ENCODE measurements around the gene CORO7.
A peak's percentile ranks its signal among the peaks of the same experiment; 100 is the strongest.
"Not testable (repeated sequence)": the region's sequence is repeated elsewhere in the genome, so short reads cannot be mapped to it uniquely, and the experiment has no call there.

Gene CORO7

DNA sequence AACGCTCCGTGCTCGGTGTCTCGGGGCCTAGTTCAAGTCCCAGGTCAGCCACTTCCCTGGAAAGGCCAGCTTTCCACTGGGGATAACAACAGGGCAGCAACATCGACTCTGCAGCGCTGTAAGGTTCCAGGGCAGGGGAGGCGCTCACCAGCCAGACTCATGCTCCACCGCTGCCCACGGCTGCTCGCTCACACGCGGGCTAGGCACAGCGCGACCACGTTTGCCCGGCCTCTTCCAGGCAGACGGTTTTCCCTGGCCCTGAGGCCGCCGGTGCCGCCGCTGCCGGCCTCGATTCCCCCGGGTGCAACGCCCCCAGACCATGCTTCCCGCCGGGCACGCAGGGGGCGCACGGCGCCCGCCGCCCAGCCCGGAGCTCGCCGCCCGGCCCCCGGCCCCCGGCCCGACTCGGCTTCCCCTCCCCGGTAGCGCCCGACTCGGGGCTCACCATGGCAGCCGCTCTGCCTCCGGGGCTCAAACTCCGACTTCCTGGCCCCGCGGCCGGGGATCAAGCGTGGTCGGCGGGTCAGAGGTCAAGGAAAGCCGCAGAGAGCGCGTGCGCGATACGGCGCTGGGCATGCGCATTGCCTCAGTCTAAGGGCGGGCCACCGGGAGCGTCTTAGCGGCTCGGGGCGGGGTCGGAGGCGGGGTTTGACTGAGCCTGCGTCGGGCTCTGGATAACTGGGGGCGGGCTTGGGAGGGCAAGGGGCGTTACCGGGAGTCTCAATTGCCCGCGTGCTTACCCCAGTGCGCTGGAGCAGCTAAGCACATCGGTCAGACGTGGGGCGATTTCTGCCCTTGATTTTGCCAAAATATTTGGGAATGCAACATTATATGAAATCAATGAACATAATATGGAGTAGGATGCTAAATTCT, 65.4 kb downstream of the CORO7 start, which contains the start of gene PAM16:
Gene PAM16, minus strand, starts transcription at position 535 of the 873 bp plus-strand sequence. Its CDS starts 87 bp downstream, at position 448.
- DNase-seq = peak; percentile 93

DNA sequence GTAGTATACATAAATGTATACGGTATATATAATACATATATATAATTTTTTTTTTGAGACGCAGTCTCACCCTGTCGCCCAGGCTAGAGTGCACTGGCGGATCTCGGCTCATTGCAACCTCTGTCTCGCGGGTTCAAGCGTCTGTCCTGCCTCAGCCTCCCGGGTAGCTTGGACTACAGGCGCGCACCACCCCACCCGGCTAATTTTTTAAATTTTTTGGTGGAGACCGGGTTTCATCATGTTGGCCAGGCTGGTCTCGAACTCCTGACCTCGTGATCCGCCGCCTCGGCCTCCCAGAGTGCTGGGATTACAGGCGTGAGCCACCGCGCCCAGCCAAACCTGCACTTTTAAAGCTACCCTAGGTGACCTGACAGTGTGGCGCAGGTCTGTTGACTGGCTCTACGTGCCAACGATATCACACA, 66.0 kb downstream of the CORO7 start:
- DNase-seq = no peak

DNA sequence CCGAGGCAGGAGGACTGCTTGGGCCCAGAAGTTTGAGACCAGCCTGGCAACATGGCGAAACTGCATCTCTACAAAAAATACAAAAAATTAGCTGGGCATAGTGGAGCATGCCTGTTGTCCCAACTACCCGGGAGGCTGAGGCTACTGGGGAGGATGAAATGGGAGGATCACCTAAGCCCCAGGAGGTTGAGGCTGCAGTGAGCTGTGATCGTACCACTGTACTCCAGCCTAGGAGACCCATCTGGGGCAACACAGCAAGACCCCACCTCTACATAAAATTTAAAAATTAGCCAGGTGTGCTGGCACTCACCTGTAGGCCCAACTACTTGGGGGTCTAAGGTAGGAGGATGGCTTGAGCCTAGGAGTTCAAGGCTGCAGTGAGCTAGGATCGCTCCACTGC, 67.1 kb downstream of the CORO7 start:
- DNase-seq = no peak

DNA sequence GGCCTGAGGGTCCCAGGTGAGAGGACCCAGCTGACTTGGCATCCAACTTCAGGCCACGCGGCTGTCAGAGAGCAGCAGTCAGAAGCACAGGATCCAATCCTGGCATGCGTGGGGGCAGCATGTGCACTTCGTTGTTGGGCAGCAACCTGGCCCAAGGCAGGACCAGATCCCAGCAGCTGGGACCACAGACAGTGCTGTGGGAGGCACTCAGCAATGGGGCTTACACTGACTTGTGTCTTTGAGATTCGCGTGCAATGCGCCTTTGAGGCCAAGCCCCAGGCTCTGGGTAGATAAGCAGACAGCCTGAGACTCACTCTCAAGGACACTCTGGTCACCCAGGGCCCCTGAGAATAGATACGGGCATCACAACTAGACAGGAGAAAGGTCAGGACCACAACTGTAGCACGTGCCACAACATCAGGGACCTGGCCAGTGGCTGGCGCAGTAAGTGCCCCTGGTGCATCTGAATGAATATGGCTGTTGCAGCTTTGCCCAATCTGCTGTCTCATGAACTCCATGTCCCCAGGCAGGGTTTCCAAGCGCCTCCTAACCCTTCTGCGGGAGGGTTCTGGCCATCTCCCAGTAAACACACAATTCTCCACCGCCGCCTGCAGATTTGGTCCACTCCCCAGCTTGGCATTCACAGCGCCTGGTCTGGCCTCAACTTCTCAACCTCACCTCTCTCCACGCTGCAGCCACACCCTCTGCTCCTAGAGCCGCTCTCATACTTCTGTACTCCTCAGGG, 68.5 kb downstream of the CORO7 start:
- DNase-seq = no peak

DNA sequence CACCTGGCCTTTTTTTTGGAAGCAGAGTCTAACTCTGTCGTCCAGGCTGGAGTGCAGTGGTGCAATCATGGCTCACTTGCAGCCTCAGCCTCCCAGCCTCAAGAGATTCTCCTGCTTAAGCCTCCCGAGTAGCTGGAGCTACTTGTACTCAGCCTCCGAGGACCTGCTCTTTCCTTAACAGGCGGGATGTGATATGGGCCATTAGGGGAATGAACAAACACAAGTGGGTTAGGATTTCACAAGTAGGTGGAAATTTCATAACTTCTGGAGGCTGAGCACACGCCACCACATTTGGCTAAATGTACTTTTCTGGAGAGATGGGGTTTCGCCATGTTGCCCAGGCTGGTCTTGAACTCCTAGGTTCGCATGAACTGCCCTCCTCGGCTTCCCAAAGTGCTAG, 69.4 kb downstream of the CORO7 start:
- no peak for DNase-seq

DNA sequence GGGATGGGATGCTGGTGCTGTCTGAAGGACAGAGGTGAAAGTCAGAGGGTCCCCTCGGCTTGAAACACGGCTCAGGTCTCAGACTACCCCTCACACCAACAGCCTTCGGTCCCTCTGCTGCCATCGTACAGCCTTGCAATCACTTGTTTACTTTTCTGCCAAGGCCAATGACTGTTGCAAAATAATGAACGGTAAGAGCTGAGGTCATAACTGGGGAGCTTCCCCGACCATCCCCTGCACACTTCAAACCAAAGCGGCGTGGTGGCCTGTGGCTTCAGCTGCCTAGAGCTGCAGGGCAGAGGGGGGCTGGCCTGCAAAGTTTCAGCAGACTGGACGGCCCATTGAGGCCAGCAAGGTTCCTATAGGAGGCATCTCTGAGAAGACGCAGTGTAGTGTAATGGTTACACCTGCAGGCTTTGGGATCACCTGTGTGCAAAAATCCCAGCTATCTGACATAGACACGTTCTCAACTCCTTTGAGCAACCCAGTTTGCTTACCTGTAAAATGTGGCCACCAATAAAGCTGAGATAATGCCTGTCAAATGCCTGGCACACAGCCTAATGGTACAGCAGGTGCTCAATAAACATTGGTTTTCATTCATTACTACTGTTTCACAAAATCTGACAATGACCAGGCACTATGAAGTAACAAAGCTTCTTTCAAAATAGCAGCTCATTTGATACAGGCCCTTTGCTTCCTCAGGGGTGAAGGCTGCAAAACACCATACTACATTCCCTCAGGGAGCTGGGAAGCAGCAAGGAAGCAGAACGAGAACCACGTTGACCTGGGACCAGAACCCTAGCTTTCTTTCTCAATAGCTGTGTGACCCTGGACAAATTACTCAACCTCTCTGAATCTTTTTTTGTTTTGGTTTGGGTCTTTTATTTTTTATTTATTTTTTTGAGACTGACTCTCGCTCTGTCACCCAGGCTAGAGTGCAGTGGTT, 70.3 kb downstream of the CORO7 start:
- no peak for DNase-seq

DNA sequence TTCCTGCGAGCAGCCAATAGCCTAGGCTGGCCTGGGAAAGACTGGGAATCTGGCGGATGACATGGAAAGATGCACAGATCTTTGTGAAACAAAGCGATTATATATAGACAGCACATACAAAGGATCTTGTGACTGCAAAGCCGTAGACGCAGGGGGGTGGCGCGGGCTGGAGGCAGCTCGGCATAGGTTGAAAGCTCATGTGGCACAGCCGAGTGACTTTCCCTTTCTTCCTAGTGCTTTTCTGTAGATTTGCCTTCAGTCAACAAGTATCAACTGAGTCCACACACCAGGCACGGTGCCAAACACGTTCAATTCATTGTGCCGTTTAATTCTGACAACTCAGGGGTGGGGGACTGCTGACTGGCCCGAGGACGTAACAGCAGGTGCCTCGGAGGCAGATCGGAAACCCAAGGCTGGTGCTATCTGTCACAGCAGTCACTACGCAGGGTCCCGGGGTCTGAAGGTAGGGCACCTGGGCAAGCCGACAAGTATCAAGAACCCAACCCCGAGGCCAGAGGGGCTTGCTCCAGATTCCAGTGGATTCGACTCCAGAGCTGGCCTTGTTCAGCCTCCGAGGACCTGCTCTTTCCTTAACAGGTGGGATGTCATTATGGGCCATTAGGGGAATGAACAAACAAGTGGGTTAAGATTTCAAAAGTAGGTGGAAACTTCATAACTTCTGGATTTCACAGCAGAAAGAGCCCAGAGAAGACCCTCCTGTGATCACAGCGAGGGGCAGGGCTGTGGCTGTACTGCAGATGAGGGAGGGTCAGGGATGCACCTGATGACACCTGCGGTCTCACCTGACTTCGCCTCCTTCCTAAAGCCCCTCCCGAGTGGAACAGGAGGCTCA, 71.2 kb downstream of the CORO7 start:
- DNase-seq = no peak

DNA sequence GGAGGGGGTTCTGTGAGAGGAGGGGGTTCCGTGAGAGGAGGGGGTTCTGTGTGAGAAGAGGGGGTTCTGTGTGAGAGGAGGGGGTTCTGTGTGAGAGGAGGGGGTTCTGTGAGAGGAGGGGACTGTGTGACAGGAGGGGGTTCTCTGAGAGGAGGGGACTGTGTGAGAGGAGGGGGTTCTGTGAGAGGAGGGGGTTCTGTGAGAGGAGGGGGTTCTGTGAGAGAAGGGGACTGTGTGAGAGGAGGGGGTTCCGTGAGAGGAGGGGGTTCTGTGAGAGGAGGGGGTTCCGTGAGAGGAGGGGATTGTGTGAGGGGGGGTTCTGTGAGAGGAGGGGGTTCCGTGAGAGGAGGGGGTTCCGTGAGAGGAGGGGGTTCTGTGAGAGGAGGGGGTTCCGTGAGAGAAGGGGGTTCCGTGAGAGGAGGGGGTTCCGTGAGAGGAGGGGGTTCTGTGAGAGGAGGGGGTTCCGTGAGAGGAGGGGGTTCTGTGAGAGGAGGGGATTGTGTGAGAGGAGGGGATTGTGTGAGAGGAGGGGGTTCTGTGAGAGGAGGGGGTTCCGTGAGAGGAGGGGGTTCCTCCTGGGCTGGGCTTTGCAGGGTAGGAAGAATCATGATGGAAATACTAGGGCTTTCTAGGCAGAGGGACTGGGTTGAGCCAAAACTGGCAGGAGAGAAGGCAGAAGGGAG, 72.0 kb downstream of the CORO7 start:
- not testable (repeated sequence) for DNase-seq

DNA sequence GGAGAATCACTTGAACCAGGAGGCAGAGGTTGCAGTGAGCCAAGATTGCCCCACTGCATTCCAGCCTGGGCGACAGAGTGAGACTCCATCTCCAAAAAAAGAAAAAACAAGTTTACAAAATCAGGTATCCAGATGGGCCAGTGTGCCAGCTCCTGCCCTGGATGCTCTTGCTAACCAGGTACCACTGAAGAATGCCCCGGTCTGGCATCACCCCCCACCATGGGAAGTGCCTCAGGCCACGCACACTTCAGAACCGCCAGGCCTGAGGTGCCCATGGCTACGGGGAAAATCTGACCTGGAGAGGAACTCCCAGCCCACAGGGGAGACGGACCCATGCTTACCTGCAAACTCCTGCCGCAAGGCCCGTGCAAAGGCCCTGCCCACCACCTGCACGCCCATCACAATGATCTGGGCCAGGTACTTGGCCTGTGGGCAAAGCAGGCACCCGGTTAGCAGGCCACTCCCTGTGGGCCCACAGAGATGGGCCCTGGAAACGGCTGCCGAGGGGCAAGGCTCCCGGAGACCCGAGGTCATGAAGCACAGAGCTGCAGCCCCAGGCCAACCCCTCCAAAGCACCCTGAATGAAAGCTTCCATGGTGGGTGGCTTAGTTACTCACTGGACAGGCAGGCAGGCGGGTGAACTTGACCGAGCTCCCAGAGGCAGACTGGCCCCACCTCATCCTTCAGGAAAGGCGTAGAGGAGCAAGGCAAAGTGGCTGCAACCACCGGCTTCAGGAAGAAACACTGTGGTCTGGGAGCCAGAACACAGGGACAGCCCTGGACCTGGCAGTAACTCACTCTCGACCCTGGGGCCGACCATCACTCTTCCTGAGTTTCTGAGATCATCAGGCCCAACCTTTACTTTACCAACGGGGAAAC, 73.3 kb downstream of the CORO7 start:
- no peak for DNase-seq

DNA sequence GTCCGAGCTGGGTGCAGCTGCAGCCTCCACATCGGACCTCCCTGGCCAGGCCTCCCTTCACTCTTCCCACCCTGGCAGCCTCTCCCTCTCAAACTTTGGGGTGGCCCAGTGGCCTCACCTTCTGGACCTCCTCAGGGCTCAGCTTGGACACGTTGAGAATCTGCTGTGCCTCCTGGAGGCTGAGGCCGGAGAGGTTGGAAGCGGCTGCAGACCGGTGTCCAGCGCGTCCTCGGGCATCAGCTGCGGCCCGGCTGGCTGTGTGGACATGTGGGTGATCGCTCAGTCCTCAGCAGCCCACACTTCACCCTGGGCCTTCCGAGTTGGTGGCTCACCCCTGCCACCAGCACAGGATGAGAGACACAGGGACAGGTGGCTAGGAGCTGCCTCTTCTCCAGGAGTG, 75.1 kb downstream of the CORO7 start:
- no peak for DNase-seq

DNA sequence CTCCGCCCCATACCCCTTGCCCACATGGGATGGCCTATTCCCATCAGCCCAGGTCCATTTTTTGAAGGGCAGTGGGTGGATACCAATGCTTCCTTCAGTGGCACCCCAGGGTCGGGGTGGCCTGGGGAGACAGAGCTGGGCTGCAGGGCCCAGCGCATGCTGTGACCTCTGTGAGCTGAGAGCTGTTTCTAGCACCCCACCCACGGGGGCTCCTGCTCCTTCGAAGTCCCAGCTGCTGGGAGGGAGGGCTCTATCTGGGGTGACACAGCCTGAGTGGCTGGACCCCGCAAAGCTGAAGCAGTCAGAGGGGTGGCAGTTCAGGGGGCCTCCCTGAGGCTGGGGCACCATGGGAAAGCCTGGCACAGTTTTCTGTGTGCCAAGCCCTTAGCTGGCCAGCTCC, 76.0 kb downstream of the CORO7 start:
- DNase-seq = no peak

DNA sequence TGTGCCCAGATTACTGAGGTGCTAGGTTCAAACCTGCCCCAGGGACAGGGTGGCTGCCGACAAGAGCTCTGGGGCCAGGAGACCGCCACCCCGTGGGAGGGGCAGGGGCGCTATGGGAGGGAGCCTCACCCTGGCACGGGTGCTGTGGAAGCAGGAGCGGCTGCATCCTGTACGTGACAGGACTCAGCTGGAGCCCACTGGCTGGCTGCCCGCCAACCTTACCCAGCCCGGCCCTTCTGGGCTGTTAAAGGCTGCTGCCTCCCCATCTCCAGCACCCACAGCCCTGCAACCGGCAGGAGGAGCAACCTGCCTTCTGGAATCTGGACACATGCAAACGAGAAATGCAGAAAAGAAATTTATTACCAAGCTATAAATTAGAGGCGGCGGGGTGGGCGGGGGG, 76.5 kb downstream of the CORO7 start:
- DNase-seq = no peak

DNA sequence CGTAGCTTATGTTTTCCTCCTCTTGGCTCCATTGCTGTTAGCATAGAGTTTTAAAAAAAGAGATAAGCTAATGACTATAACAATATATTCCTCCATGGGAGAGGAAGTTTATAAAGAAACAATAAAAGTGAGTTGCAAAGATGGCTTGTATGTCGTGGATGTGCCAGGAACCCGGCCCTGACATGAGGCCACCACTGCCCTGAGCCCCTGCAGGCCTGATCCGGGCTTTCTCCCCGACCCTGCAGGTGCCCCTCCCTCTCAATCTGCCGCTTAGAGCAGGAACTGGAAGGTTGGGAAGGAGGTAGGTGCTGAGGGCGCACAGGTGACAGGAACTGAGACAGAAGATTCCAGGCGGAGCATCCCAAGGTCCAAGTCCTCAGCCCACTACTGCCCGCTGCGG, 76.9 kb downstream of the CORO7 start:
- DNase-seq = no peak

DNA sequence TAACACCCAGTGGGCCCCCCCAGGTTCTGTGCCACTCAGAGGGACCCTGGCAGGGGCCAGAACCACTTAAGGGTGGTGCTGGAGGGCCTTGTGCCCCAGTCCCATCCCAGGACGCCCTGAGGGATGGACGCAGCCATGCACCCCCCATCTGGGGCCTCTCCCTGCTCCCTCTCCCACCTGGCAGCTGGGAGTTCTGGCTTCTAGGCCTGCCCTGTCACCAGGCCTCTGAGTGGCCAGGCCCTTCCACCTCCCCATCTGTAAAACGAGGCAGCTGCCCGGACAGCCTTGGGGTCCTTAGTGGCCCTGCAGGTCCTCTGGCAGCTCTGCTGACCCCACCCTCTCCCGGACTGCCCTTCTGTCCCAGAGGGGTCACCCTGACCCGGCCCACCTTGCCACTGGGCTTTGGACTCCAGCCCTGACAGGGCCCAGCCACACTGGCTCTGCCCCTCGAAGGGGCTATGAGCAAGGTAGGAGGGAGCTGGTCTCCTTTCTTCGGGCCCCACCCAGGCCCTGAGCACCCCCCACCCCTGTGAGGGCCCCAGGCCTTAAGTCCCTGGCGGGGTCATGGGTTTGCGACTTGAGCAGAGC, 77.6 kb downstream of the CORO7 start:
- no peak for DNase-seq

DNA sequence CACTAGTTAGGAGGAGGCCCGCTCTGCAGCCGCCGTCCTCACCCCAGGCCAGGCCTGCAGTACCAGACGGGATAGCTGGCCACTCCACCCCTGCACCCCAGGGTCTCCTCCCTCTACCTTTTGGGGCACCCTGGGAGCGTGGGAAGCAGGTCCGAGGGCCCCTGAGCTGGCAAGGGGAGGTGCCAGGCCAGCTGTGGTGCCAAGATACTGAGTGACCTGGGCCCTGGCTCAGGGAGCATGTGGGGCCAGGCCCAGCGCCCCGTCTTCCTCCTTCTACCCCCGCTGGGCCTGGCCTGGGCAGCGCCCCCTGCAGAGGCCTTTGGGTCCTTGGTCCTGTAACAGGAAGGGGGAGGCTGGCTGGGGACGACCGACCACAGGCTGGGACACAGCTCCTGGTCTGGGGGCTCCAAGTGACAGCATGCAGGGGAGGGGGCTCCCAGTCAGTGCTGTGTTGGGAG, 78.2 kb downstream of the CORO7 start:
- DNase-seq = no peak

DNA sequence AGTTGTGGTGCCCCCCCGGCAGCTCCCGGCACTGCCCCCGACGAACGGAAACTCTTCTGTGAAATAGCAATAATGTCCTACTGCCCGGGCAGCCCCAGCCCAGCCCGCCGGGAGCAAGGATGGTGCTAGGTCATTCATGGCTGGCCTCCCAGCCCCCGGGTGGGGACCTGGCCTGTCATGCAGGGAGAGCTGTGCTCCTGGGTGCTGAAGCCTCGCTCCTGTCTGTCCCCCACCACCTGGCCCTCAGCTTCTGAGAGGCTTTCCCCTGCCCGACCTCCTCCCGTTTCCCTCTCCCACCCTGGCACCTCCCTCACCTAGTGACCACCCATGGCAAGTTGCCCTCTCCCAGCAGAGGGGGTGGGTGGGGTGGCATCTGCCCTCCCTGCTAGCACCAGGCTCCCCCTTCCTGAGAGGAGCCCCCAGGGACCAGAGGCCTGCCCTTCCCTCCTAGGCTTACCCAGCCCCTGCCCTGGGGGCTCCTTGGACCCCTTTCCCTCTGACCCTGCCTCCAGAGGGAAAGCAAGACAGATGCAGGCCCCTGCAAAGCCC, 78.8 kb downstream of the CORO7 start:
- no peak for DNase-seq

DNA sequence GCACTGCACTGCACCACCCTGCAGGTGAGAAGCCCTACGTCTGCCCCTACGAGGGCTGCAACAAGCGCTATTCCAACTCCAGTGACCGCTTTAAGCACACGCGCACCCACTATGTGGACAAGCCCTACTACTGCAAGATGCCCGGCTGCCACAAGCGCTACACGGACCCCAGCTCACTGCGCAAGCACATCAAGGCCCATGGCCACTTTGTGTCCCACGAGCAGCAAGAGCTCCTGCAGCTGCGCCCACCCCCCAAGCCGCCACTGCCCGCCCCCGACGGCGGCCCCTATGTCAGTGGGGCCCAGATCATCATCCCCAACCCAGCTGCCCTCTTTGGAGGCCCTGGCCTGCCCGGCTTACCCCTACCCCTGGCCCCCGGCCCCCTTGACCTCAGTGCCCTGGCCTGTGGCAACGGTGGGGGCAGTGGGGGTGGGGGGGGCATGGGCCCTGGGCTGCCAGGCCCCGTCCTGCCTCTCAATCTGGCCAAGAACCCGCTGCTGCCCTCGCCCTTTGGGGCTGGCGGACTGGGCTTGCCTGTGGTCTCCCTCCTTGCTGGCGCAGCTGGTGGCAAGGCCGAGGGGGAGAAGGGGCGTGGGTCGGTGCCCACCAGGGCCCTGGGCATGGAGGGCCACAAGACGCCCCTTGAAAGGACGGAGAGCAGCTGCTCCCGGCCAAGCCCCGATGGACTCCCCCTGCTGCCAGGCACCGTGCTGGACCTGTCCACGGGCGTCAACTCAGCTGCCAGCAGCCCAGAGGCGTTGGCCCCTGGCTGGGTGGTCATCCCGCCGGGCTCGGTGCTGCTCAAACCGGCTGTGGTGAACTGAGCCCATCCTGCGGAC, 79.5 kb downstream of the CORO7 start:
- DNase-seq = no peak

DNA sequence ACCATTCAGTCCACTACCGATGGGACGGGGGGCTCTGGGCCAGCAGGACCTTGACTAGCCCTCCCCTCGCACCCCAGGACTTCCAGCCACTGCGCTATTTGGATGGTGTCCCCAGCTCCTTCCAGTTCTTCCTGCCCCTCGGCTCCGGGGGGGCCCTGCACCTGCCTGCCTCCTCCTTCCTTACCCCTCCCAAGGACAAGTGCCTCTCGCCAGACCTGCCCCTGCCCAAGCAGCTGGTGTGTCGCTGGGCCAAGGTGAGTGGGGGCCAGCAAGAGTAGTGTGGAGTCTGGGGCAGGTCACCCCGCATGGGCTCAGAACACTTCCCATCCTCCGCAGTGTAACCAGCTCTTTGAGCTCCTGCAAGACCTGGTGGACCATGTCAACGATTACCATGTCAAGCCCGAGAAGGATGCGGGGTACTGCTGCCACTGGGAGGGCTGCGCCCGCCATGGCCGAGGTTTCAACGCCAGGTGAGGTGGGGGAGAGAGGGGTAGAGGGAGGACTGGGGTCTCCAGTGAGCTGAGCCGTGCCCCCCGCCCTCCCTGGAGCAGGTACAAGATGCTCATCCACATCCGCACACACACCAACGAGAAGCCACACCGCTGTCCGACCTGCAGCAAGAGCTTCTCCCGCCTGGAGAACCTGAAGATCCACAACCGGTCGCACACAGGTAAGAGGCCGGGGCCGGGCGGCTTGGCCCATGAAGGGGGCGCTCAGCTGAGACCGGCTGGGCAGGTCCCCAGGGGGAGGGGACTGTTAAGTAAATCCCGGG, 81.5 kb downstream of the CORO7 start:
- no peak for DNase-seq
